ENCODE measurements around the gene SIDT2. TPM values are rescaled to one million over a fixed set of nuclear protein-coding genes. Genes with fewer than 3 reads are reported as not detected.

The SIDT2 gene
- total RNA-seq, 2 donors from 2014 or later = 39.2 to 49.5 TPM

GRCh38 chr11:117186431-117186761 is 7.9 kb downstream of the SIDT2 start:
- DNase-seq (ENCODE audit: low spot score) = peak; percentile 46
- intact Hi-C loops (cut with DNase I) = no loop called here

DNA sequence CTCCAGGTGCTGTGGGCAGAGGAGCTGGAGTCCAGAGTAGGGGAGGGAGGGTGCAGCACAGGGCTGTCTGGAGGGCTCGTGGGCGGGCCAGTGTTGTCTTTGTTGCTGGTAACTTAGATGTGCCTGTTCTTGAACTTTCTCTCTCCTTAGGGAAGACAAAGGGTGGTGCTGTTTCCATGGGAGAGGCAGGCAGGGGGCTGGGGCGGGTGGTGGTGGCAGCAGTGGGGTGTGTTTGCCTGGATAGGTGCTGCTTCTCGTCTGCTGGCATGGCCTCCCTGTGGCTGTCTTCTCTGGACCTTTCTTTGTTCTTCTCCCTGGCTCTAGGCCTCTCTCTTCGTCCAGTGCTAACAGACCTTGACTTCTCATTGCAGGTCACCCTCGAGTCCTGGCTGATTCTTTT is 8.5 kb downstream of the SIDT2 start:
- DNase-seq (ENCODE audit: low spot score) = peak; percentile 48
- intact Hi-C loops (cut with DNase I) = no loop called here

- peak; percentile 50 for DNase-seq (ENCODE audit: low spot score)
- intact Hi-C loops (cut with DNase I) = no loop called here
Observed at GRCh38 chr11:117187428-117187798, 8.9 kb downstream of the SIDT2 start.

- peak; percentile 75 for DNase-seq (ENCODE audit: low spot score)
- intact Hi-C loops (cut with DNase I) = no loop called here
Observed at GRCh38 chr11:117187799-117188481, 9.4 kb downstream of the SIDT2 start.

DNA sequence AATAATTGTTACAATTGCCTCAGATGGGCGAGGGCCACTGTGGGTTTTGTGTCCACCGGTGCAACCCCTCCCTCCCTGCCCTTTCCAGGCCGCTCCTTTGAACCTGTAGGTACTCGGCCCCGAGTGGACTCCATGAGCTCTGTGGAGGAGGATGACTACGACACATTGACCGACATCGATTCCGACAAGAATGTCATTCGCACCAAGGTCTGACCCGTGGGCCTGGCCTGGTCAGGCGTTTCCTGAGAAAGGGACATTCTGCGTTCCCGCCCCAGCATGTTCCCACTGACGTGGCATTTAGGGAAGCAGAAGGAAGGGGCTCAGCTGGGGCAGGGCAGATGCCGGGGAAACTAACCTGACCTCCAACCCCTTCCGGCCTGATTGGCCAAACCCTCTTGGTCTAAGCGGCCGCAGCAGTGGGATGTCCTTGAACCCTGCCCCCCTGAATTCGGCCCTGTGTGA is 10.1 kb downstream of the SIDT2 start:
- DNase-seq (ENCODE audit: low spot score) = peak; percentile 83
- intact Hi-C loops (cut with DNase I) = no loop called here

- intact Hi-C loops (cut with DNase I) = no loop called here
- DNase-seq (ENCODE audit: low spot score) = peak; percentile 80
Observed at GRCh38 chr11:117189191-117189940, 10.8 kb downstream of the SIDT2 start.

DNA sequence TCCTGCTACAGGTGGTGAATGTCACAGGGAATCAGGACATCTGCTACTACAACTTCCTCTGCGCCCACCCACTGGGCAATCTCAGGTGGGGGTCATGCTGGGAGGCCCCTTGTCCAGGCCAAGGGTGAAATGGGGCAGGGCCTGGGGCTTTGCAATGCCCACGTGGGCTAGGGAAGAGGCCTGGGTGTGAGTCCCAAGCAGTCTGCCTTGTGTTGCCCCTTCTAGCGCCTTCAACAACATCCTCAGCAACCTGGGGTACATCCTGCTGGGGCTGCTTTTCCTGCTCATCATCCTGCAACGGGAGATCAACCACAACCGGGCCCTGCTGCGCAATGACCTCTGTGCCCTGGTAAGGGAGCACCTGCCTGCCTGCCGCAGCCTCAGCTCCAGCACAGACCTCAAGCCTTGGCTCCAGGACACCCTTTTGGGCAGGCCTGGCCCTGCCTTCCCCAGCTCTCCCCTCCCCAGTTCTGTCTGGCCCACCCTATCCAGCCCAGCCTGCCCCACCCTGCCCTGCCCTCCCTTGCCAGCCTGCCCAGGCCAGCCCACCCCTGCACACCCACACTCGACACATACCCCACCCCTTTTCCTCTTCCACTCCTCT is 11.5 kb downstream of the SIDT2 start:
- DNase-seq (ENCODE audit: low spot score) = peak; percentile 75
- intact Hi-C loops (cut with DNase I) = loop anchor here in 1 of 2 donors (1.0 kb wide), 1 partner anchor 93 kb away; no protein-coding TSS in a partner anchor

DNA sequence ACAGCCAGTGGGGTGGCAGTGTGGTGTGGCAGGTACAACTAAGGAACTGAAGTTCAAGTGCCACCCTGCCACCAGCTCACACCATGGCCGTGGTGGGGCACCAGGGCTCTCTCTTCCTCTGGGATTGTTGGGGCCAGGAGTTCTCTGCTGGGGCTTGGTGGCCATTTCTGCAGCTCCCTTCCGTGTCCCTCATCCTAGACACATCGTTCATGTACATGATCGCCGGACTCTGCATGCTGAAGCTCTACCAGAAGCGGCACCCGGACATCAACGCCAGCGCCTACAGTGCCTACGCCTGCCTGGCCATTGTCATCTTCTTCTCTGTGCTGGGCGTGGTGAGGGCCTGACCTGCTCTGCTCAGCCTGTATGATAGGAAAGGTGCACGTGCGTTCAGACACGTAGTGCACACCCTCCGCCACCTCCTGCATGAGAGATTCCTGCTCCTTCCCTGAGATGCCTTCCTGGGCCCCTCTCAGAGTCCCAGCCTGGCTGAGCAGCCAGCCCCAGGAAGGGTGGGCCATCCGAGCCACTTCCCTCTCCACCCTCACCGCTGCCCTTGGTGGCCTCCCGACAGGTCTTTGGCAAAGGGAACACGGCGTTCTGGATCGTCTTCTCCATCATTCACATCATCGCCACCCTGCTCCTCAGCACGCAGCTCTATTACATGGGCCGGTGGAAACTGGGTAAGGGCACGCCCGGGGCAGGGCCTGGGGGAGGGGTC is 13.3 kb downstream of the SIDT2 start:
- intact Hi-C loops (cut with DNase I) = no loop called here
- DNase-seq (ENCODE audit: low spot score) = peak; percentile 68

DNA sequence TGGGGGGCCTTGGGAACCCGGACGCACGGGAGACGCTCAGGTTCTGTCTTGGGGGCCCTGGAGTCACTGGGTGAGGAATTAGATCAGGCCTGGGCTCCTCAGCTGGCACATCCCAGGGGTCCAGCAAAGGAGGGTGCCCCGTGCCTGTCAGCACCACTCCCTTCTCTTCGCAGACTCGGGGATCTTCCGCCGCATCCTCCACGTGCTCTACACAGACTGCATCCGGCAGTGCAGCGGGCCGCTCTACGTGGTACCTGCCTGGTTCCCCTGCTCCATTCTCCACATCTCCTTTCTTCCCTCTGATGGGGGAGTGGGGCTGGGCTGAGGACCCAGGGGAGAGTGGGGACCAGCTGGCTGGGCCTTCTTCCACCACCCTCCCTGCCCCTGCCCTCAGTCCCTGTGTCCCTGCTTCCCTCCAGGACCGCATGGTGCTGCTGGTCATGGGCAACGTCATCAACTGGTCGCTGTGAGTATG is 13.9 kb downstream of the SIDT2 start:
- no peak for DNase-seq (ENCODE audit: low spot score)

GRCh38 chr11:117193130-117194020 is 14.8 kb downstream of the SIDT2 start:
- DNase-seq (ENCODE audit: low spot score) = peak; percentile 70

More for the DNA sequence above, 13.9 kb downstream of the SIDT2 start:
- intact Hi-C loops (cut with DNase I) = no loop called here

DNA sequence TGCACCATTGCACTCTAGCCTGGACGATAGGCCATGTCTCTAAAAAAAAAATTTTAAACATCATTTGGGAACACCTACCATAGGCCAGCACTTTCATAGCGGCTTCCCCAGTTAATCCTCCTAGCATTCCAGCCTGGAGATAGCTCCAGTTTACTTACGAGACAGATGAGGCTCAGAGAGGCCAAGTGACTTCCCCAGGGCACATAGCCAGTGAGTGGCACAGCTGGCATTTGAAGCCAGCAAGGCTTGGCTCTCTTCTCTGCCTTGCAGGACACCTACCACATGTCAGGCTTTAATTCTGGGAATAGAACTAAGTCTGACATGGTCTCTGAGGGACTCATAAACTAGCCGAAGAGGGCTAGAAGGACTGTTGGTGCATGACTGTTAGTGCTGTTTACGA is 15.7 kb downstream of the SIDT2 start:
- peak; percentile 36 for DNase-seq (ENCODE audit: low spot score)
- intact Hi-C loops (cut with DNase I) = no loop called here

More at GRCh38 chr11:117193130-117194020, 14.8 kb downstream of the SIDT2 start:
- intact Hi-C loops (cut with DNase I) = no loop called here

DNA sequence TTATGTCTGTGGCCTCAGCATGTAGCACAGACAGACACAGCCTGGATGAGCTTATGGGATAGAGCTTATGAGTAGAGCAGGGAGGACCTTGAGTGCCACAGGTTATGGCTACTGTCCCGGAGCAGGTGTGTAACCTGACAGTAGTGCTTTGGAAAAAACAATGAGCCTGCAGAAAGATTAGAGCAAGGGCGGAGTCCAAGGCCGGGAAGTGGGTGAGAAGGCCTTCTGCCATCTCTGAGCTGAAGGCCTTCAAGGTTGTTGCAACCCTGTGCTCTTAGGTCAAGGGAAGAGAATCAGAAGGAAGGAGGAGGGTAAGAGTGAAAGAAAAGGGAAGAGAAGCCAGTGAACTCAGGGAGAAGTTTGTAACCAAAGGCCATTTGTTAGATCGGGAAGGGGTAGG is 16.7 kb downstream of the SIDT2 start:
- intact Hi-C loops (cut with DNase I) = no loop called here
- DNase-seq (ENCODE audit: low spot score) = no peak

- intact Hi-C loops (cut with DNase I) = no loop called here
- no peak for DNase-seq (ENCODE audit: low spot score)
Observed at GRCh38 chr11:117195761-117196160, 17.2 kb downstream of the SIDT2 start.

DNA sequence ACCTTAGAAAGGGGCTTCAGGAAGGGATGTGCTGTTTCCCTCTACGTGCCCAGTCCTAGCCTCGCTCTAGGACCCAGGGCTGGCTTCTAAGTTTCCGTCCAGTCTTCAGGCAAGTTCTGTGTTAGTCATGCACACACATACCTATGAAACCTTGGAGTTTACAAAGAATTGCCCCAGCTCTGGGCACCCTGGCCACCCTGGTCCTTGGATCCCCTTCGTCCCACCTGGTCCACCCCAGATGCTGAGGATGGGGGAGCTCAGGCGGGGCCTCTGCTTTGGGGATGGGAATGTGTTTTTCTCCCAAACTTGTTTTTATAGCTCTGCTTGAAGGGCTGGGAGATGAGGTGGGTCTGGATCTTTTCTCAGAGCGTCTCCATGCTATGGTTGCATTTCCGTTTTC is 18.5 kb downstream of the SIDT2 start:
- intact Hi-C loops (cut with DNase I) = no loop called here
- DNase-seq (ENCODE audit: low spot score) = no peak

- peak; percentile 90 for DNase-seq (ENCODE audit: low spot score)
- intact Hi-C loops (cut with DNase I) = no loop called here
Observed at GRCh38 chr11:117197516-117198456, 19.2 kb downstream of the SIDT2 start.

DNA sequence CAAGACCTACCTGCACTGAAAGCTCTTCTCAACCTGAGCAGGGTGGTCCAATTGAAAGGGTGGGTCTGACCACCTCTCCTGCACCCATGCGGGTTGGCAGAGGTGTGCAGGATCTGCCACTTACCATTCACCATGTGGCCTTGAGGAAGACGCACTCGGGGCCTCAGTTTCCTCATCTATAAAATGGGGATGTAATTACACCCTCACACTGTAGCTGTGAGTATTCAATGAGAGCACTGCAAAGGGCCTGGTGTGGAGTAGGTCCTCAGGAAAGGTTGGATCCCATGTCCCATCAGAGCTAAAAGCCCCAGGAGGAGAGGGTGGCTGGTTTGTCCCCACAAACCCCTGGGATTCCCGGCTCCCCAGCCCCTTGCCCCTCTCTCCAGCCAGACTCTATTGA is 20.1 kb downstream of the SIDT2 start:
- intact Hi-C loops (cut with DNase I) = no loop called here
- DNase-seq (ENCODE audit: low spot score) = no peak

DNA sequence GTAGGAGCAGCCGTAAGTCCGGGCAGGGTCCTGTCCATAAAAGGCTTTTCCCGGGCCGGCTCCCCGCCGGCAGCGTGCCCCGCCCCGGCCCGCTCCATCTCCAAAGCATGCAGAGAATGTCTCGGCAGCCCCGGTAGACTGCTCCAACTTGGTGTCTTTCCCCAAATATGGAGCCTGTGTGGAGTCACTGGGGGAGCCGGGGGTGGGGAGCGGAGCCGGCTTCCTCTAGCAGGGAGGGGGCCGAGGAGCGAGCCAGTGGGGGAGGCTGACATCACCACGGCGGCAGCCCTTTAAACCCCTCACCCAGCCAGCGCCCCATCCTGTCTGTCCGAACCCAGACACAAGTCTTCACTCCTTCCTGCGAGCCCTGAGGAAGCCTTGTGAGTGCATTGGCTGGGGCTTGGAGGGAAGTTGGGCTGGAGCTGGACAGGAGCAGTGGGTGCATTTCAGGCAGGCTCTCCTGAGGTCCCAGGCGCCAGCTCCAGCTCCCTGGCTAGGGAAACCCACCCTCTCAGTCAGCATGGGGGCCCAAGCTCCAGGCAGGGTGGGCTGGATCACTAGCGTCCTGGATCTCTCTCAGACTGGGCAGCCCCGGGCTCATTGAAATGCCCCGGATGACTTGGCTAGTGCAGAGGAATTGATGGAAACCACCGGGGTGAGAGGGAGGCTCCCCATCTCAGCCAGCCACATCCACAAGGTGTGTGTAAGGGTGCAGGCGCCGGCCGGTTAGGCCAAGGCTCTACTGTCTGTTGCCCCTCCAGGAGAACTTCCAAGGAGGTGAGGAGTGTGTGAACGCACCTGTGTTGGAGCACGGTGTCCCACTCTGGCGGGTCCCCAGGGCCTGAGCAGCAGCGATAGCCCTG is 20.7 kb downstream of the SIDT2 start, which contains the start of gene TAGLN:
Gene TAGLN (plus strand): TSS at position 318 of the 863 bp plus-strand sequence. CDS start 3,644 bp downstream, outside the sequence.
- peak; percentile 97 for DNase-seq (ENCODE audit: low spot score)
- intact Hi-C loops (cut with DNase I) = no loop called here
